Midbrain (tissue), 1 donor: Measurements from ENCODE around the gene COX8C.
A peak's percentile ranks its signal among the peaks of the same experiment; 100 is the strongest.

Experiments used
- DNase-seq: peaks from one replicate; lab custom pipeline; 2025; lab: John Stamatoyannopoulos, UW

COX8C gene, protein sequence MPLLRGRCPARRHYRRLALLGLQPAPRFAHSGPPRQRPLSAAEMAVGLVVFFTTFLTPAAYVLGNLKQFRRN

DNA sequence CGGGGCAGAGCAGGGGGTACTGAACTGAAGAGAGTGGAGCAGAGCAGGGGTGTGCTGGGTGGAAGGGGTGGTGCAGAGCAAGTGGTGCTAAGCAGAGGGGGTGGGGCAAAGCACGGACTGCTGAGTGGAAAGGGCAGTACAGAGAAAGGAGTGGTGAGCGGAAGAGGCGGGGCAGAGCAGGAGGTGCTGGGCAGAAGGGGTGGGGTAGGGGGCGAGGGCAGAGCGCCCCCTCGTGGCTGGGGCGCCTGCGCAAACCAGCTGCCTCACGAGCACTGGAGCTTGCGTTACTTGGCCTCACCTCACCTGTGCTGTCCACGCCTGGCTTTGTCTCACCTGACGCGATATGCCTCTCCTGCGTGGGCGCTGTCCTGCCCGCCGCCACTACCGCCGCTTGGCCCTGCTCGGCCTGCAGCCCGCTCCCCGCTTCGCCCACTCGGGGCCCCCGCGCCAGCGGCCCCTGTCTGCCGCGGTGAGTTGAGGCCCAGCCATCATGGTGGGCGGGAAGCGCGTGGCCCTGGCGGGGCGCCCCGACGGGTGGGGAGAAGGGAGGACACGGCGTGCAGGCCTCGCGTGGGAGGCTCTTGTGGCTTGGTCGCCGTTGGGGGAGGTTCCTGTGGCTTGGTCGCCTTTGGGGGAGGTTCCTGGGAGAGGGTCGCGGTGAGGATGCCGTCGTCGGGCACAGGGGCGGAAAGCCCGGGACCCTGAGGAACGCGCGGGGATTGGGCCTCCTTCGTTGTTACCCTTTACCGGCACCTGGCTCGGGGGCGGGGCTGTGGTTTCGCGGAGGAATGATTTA is at the start of gene COX8C:
Gene COX8C, plus strand, starts transcription at position 257 of the 796 bp plus-strand sequence. Its CDS starts 87 bp downstream, at position 344.
- no peak for DNase-seq

DNA sequence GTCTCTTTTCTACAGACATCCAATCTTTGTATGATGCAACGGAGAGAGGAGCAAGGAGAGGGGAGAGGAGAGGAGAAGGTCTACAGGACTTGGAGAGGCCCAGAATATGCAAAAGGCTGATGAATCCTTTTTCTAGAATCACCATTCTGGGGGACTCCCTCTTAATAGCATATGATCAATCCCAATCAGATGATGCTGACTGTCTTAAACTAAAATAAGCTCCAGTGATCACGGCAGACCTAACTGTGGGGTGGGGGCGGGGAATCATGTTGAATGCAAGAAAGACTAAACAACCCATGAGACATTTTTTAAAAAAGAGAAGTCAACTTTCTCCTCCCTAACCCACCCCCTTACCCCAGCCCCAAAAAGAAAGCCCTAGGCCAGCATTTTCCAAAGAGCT is 47.6 kb upstream of the COX8C start:
- no peak for DNase-seq

DNA sequence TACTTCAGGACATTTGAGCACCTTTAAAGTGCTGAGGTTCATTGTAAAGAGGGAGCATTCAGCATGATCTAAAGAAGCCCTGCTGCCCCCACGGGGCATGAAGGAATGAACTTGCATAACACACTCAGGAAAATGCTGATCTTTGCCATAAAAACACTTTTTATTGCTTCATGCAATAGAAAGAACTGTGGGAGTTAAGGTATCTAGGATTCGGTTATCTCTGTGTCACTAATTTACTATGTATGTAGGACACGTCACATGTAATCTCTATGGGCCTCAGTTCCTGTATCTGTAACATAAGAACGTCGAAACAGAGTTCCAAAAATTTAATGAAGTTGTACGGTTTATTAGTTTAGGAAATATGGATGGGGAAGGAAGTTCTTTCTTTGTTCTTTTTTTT is 47.1 kb upstream of the COX8C start:
- no peak for DNase-seq

DNA sequence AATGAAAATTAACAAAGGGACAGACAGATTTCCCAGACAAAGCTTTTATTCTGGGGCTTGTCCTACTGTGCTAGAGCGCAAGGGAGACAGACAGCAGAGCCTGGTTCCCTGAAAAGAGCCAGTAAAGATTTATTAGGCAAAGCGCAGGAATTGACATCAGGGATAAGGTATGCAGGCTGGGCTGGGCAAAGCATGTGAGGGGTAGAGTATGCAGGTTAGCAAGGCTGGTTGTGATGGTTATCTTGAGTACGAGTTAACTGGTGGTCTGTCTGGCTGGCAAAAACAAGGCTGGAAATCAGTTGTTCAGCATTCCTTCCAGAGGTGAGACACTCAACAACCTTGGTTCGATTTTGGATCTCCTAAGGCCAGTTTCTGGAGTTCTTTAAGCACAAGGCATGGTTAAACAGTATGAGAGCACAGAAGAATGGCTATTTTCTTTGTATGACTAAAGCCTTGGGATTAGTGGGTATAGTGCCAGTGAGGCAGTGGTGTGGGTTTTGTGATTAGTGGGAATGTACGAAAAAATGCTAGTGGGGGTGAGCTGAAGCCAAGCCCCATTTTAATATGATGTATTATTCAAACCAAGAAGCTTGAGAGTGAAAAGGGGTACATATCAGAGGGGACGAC is 45.0 kb upstream of the COX8C start:
- no peak for DNase-seq

DNA sequence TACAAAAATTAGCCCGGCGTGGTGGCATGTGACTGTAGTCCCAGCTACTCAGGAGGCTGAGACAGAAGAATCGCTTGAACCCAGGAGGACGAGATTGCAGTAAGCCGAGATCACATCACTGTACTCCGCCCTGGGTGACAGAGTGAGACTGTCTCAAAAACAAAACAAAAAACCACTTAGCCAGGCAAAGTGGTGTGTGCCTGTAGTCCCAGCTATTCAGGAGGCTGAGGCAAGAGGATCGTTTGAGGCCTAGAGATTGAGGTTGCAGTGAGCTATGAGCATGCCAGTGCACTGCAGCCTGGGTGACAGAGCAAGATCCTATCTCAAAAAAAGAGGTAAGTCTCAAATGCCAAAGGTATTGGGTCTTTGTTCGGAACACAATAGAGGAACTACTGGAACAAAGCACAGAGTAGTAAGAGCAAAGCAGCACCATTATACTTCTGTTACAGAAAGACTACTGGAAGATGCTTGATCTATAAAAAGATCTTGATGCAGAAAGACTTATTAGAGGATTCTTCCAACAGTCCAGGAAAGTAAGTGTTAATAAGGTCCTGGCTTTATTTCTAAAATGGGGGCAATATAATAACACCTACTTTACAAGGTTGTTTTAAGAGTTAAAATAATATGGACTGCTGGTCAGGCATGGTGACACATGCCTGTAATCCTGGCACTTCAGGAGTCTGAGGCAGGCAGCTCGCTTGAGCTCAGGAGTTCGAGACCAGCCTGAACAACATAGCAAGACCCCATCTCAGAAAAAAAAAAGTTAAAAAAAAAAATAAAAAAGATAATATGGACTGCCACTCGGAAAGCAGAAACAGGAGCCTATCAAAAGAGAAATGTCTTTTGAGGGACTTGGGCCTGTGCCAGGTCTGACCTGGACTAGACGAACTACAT is 44.0 kb upstream of the COX8C start:
- no peak for DNase-seq

DNA sequence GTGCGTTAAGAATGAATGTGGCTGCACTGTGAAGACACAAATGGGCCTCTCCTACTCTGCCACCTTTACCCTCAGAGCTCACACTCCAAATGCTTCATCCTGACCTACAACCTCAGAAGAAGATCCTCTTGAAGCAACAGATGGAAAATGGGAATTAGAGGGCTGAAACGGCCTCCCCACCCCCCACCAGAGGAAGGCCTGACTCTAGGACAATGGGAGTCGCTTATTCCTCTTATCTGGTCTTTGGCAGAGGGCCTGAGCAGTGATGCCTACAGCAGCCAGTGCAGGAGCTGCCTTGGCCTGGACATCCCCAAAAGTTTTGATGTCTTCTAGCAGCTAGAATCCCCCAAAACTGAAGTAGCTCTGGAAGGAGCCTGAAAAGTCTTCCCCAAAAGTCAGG is 43.3 kb upstream of the COX8C start:
- DNase-seq: peak; percentile 20

DNA sequence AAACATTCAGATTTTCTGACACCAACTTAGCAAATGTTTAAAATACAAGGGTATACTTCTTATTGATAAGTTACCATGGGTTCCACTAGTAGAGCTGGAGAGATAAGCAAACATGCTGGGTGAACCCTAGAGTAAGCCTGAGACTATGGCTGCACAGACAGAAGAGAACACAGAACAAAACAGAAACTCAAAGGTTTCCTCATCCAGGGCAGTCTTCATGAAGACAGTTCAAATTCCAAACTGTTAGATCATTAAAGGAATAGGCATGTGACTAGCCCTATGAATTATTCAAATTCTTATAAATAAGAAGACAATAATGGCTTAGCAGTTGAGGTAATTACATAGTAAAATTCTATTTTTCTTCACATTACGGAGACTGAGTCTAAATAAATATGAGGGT is 42.2 kb upstream of the COX8C start:
- no peak for DNase-seq

DNA sequence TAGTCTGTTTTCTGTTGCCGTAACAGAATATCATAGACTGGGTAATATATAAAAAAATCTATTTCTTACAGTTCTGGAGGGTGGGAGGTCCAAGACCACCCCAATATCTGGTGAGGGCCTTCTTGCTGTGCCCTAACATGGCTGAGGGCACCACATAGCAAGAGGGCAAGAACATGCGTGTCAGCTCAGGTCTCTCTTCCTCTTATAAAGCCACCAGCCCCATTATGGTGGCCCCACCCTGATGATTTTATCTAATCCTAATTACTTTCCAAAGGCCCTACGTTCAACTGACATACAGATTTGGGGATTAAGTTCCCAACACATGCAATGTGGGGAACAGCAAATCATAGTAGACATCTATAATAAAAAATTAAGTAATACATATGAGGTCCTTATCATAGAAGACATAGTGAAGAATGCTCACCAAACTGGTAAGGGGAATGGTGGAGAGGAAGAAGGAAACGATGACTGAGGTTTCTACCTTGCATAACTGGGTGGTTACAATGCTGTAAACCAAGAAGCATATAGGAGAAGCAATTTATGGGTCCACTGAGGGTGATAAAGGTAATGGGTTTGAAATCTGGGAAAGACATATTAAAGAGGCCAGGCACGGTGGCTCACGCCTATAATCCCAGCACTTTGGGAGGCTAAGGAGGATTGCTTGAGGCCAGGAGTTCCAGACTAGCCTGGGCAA is 41.1 kb upstream of the COX8C start:
- no peak for DNase-seq

DNA sequence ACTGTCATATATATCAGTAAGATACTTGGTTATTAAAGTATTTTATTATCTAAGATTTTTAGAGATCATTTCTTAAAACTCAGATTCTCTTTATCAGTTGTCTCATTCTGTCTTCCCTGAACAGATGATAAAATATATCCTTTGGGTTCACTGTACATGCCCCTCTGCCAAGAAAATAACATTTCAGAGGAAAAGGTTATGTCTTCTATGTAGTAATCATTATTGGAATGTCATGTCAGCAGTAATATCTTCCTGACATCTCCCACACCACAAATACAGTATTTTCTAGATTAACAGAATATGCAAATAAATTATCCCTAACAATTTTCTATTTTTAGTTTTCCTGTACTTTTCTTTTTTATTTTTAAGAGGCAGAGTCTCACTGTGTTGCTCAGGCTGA is 40.2 kb upstream of the COX8C start:
- DNase-seq: no peak

DNA sequence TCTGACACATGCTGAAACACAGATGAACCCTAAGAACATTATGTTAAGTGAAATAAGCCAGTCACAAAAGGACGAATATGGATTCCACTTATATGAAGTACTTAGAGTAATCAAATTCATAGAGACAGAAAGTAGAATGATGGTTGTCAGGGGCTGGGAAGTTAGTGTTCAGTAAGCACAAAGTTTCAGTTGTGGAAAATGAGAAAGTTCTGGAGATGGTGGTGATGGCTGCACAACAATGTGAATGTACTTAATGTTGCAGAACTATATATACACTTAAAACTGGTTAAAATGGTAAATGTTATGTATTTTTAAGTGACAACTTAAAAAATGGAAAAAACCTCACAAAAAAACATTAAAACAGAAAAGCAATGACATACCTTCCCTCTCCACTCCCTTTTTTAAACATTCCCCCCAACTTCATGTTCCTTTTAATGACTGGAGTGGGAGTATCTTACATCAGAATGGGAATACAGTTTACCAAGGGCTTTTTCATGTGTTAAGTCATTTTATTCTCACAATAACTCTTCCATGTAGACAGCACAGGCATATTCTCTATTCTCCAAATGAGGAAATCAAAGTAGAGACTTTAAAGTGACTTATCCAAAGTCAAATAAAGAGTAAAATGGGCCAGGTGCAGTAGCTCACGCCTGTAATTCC is 38.2 kb upstream of the COX8C start:
- no peak for DNase-seq

DNA sequence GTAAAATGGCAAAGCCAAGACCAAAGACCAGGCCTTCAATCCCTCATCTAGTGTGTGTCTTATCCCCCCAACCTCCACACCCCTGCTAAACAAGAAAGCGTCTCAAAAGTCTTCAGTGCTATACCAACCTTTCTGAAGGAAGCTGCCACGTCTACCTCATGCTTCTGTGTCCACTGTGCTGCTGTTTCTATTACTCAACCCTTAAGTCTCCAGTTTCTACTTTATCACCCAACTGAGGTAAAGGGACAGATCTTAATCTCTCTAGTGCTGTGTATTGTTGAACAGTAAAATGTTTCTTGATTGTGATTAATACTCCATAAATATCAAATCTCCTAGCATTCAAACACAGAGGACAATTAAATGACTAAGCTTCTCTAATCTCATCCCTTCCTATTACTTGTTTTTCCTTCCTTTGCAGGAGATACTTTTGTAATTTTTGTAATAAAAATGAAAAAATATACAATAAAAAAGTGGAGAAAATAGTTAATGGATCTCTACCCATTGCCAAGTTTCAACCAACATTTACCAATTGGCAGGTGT is 37.5 kb upstream of the COX8C start:
- no peak for DNase-seq

DNA sequence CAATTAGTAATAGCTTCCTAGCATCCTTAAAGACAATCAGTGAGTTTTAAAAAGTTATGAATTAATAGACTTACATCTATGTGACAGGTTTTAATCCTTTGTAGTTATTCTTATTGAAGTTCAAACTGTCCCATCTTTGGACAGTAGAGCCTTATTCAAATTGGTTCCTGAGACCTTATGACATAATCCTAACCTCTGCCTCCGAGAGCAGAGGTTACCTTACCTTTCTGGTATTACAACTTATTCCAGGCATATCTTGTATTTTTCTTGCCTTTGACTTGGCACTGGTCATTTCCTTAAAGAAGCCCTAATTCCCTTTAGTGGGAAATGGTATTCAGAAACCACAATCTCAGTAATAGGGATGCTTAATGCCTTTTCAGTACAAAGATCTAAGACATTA is 35.9 kb upstream of the COX8C start:
- no peak for DNase-seq

DNA sequence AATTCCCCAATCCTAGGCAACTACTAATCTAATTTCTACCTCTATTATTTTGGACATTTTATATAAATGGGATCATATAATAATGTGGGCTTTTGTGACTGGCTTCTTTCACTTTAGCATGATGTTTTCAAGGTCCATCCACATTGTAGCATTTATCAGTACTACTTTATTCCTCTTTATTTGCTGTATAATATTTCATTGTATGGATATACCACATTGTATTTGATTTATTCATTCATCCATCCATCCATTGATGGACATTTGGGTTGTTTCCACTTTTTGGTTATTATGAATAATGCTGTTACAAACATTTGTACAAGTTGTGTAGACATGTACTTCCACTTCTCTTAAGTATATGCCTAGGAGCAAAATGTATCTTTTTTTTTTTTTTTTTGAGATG is 31.4 kb upstream of the COX8C start:
- no peak for DNase-seq

DNA sequence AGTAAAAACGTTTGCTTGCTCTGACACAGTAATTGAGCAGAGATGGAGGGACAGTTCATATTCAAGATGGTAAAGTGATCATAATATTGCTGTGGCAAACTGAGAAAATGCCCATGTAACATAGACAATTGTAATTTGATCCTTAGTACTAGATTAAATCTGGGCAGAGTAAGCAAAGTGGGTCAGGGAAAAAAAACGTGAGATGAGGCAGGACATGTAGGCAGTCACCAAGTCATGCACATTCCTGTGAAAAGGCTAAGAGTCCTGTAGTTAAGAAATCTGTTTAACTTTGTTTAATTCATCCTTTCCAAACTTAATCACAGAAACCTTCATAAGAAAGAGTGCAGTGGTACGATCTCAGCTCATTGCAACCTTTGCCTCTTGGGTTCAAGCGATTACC is 30.3 kb upstream of the COX8C start:
- no peak for DNase-seq

DNA sequence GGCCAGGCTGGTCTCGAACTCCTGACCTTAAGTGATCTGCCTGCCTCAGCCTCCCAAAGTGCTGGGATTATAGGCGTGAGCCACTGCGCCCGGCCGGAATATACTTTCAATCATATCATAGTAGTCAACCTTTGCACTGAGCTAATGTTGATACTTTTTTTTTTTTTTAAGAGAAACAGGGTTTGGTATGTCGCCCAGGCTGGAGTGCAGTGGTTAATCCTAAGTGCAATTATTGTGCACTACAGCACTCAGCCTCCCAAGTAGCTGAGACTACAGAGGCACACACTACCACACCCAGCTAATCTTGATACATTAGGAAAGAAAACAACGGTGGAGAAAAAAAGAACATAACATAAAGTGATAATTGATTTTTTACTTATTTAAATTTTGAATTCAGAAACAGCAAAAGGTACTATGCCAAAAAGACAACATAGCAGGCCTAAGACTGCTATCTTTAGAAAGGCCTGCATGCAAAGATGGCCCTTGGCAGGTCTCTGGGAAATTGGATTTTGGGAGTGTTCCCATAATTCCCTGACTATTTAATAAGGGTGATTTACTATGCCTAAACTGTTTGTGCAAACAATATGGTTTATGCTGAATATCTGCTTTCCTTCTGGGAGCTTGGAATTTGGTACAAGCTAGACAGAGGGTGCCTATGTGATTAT is 29.6 kb upstream of the COX8C start:
- no peak for DNase-seq

DNA sequence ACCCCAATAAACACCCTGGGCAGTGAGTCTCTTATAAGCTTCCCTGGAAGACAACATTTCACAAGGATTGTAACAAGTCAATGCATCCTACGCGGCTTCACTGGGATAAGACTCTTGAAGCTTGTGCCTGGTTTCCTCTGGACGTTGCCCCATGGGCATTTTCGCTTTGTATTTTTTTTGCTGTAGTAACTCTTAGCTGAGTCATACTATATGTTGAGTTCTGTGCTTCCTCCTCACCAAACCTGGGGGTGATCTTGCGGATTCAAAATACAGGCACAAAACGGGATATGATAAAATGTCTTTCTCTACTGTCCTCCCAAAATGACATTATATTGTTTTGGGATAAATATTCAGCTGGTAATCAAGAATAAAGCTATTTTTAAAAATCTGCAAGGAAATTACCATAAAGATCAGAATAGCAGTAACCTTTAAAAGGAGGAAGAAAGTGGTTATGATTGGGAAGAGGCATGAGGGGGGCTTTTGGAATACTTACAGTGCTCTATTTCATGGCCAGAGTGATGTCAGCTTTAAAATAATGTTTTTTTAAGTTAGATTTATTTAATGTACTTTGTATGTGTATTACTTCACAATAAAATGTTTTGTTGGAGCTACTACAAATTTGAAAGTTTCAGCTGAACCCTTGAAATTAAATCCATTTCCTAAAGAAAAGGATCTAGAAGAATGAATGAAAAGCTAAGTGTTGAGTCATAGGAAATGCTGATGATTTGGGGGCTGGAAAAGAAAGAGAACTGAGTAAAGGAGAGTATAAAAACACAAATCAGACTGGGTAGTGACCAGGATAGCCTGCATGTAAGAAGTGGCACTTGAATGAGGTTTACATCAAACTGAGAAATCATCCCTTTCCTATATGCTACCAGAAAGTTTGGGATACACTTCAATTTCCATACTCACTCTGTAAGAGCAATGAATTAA is 28.8 kb upstream of the COX8C start:
- DNase-seq: no peak

DNA sequence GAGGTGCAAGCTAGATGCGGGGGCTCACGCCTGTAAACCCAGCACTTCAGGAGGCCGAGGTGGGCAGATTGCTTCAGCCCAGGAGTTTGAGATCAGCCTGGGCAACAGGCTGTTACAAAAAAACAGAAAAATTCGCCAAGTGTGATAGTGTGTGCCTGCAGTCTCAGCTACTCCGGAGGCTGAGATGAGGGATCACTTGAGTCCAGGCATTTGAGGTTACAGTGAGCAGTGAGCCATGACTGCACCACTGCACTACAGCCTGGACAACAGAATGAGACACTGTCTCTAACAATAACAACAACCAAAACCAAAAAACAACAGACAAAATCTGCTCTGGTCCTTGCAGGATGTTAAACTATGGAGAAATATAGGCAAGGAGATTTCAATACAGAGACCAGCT is 28.1 kb upstream of the COX8C start:
- no peak for DNase-seq

DNA sequence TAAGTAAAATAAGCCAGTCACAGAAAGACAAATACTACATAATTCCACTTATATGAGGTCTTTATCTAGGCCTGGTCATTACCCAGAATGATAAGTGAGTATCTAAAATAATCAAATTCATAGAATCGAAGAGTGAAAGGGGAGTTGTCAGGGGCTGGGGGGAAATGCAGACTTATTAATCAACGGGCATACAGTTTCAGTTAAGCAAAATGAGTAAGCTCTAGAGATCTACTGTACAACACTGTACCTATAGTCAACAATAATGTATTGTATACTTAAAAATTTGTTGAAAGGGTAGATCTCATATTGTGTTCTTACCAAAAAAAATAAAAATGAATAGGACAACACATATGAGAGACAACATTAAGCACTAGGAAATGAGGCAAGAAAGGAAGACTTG is 27.5 kb upstream of the COX8C start:
- DNase-seq: no peak

DNA sequence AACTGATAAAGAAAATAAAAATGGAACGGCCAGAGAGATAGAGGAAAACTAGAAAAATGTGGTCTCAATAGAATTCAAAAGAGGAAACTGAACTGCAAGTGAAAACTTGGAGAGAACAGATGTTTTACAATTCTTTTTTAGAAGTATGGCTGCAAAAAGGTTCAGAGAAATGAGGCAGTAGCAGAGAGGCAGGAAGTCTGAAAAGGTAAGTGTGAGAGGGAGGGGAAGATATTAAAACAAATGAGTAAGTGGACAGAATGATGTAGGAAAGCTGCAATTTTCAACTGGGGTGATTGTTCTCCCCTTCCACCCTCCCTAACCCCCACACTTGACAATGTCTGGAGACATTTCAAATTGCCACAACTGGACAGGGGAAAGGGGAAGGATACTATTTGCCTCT is 27.0 kb upstream of the COX8C start:
- DNase-seq: no peak

DNA sequence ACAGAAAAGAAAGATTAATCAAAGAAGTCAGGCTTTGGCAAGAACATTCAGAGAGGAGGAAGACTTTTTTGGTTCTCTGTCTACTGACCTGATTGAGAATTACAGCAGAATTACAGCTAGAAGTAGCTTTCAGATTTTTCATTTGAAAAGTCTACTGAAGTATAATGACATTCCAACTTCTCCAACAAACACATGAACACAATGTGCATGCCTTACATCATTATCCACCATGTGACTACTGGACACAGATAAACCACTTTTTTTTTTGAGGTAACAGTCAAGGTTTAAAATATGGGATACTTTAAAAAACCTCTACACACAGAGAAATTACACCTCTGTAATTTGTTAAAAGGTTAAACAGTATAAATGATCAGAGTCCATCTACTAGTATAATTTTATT is 26.5 kb upstream of the COX8C start:
- no peak for DNase-seq
